ENCODE measurements around the gene MCUB.

DNA sequence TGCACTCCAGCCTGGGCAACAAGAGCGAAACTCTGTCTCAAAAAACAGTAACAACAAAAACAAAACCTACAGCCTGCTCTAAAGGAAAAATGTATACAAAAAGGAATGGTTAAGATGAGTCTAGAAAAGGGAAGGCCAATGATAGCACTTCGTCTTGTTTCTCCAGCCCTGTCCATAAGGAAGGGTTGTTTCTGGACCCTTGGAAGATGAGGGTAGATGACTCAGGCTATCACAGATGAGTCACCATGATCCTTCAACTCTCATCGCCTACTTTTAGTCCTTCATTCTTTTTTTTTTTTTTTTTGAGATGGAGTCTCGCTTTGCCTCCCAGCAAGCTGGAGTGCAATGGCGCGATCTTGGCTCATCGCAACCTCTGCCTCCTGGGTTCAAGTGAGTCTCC is 161.0 kb downstream of the MCUB start:
- TF ChIP-seq POLR2AphosphoS5 (IDR thresholded peaks at IDR 0.05; ENCODE audit: low read depth, low read length) = no peak
- TF ChIP-seq, protein P1, sequence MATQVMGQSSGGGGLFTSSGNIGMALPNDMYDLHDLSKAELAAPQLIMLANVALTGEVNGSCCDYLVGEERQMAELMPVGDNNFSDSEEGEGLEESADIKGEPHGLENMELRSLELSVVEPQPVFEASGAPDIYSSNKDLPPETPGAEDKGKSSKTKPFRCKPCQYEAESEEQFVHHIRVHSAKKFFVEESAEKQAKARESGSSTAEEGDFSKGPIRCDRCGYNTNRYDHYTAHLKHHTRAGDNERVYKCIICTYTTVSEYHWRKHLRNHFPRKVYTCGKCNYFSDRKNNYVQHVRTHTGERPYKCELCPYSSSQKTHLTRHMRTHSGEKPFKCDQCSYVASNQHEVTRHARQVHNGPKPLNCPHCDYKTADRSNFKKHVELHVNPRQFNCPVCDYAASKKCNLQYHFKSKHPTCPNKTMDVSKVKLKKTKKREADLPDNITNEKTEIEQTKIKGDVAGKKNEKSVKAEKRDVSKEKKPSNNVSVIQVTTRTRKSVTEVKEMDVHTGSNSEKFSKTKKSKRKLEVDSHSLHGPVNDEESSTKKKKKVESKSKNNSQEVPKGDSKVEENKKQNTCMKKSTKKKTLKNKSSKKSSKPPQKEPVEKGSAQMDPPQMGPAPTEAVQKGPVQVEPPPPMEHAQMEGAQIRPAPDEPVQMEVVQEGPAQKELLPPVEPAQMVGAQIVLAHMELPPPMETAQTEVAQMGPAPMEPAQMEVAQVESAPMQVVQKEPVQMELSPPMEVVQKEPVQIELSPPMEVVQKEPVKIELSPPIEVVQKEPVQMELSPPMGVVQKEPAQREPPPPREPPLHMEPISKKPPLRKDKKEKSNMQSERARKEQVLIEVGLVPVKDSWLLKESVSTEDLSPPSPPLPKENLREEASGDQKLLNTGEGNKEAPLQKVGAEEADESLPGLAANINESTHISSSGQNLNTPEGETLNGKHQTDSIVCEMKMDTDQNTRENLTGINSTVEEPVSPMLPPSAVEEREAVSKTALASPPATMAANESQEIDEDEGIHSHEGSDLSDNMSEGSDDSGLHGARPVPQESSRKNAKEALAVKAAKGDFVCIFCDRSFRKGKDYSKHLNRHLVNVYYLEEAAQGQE (IDR thresholded peaks at IDR 0.05; ENCODE audit: insufficient read depth in 1 of 2, low read depth in 2 of 2, low read length in 1 of 2) = no peak
- TF ChIP-seq, protein P2, sequence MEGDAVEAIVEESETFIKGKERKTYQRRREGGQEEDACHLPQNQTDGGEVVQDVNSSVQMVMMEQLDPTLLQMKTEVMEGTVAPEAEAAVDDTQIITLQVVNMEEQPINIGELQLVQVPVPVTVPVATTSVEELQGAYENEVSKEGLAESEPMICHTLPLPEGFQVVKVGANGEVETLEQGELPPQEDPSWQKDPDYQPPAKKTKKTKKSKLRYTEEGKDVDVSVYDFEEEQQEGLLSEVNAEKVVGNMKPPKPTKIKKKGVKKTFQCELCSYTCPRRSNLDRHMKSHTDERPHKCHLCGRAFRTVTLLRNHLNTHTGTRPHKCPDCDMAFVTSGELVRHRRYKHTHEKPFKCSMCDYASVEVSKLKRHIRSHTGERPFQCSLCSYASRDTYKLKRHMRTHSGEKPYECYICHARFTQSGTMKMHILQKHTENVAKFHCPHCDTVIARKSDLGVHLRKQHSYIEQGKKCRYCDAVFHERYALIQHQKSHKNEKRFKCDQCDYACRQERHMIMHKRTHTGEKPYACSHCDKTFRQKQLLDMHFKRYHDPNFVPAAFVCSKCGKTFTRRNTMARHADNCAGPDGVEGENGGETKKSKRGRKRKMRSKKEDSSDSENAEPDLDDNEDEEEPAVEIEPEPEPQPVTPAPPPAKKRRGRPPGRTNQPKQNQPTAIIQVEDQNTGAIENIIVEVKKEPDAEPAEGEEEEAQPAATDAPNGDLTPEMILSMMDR (IDR thresholded peaks at IDR 0.05) = no peak
